Stimulated activated CD4-positive, alpha-beta T cell treated with anti-CD3 and anti-CD28 coated beads, Interleukin-1b, Interleukin-23, amount 100 ng/mL, for 4 hours (primary cell): Measurements from ENCODE around the gene TKTL1.

ENCODE experiments used
- DNase-seq, 2 donors: peaks; one replicate each; pipeline ENCODE4 v3.0.0-alpha.2; 2020; ENCODE audit warnings: low read depth in 2 of 2

The TKTL1 gene

DNA sequence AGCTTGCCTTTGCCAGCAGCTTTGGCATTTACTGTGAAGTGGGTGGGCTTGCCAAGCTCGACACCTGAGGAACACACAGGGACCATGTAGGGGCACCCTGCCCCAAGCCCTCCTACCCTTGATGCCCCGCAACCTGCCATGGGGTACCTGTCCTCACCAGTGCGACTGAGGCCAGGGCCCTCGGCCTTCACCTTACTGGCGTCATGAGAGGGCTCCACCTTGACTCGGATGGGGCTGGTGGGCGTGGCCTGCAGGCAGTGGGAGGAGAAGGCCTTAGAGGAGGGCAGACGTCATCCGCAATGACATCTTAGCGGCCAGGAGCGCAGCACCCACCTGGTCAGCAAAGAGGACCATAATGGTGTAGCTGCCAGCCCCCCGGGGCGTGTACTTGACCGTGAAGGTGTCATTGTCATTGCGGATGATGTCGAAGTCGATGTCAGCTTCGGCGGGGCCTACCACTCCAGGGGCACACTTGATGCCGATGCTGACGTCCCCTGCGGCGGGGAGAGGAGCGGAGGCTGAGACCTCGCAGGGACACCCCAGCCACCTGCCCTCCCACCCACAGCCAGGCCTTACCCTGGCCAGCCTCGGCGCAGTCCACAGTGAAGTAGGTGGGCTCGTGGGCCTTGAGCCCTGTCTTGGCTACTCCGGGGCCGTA lies 66.6 kb downstream of the TKTL1 start:
- no peak for DNase-seq

DNA sequence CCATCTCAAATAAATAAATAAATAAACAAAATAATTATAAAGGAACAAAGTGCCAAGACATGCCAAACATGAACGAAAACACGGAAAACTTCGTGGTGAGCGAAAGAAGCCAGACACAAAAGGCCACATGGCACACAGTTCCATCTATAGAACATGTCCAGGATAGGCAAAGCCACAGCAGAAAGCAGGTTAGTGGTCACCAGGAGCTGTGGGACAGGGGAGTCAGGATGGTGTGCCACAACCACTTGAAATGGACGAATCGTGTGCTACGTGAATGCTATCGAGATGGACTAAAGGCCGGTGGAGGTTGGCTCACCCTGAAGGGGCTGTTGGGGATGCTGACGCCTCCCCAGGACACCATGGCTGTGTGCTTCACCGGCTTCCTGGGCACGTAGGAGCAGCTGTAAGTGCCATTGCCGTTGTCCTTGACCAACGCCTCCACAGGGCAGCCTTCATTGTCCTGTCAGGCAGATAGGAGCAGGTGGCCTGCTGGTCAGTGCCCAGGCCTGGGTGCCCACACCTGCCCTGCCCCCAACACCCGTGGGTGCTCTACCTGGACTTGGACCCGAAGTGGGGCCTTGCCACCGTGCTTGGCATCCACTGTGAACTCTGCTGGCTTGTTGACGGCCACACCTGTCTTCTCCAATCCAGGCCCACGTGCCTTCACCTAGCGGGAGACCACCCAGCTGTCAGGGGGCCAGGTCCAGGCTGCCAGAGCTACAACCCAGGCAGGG lies 68.3 kb downstream of the TKTL1 start:
- no peak for DNase-seq

DNA sequence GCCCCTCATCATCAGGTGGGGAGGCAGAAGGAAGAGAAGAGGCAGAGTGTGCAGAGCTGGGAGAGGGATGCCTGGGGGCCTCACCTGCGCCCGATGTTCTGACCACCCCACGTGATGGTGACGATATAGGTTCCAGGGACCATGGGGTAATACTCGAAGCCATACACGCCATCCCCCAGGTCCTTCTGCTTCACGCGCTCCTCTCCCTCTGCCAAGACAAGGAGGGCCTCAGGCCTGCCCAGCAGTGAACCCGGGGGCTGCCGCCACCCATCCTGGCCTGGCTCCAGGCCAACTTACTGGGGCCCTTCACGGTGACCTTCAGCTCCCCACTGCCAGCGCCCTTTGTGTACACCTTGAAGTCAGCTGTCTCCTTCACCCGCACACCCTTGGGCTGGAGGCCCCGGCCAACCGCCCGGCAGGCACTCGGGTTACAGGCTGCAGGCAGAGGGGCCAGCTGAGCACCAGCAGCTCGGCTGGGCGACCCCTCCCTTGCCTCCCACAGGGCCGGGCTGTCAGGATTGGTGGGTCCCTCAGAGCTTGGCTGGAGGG lies 69.5 kb downstream of the TKTL1 start:
- no peak for DNase-seq

DNA sequence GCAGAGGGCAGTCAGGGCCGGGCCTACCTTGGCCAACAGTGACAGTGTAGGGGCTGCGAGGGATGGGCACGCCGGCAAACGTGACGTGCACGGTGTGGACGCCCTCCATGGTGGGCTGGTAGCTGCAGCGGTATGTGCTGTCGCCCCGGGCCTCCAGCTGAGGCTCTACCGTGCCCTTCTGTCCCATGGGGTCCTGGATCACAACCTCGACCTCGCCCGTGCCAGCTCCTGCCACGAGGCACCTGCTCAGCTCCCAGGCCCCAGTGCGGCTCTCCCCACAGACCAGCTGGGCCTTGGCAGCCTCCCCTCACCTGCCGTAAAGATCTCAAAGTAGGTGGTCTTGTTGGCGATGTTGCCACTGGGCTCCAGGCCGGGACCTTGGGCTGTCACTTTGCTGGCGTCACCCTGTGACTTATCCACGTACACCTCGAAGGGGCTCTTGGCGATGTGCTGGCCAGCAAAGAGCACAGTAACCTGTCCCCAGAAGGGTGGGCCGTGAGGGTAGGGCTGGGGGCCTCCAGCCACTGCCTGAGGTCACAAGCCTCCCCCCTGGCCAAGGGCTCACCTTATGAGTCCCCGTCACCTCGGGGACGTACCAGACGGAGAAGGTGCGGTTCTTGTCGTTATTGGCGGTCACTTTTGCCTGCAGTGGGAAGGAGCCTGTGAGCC lies 70.5 kb downstream of the TKTL1 start:
- no peak for DNase-seq

DNA sequence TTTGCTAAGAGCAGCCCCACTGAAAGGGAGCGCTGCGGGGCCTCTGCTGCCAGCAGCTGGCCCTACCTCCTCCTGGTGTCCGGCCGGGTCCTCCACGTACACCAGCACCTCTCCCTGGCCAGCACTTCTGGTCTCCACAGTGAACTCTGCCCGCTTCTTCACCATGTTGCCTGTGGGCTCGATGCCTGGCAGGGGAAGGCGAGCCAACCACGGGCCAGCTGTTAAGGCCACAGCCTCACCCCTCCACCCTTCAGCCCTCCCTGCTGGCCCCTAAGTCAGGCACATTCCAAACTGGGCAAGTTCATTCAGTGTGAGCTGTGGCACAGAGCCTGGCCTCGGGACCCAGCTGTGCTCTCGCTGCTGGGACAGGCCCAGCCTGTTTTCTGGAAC lies 71.1 kb downstream of the TKTL1 start:
- DNase-seq: no peak

DNA sequence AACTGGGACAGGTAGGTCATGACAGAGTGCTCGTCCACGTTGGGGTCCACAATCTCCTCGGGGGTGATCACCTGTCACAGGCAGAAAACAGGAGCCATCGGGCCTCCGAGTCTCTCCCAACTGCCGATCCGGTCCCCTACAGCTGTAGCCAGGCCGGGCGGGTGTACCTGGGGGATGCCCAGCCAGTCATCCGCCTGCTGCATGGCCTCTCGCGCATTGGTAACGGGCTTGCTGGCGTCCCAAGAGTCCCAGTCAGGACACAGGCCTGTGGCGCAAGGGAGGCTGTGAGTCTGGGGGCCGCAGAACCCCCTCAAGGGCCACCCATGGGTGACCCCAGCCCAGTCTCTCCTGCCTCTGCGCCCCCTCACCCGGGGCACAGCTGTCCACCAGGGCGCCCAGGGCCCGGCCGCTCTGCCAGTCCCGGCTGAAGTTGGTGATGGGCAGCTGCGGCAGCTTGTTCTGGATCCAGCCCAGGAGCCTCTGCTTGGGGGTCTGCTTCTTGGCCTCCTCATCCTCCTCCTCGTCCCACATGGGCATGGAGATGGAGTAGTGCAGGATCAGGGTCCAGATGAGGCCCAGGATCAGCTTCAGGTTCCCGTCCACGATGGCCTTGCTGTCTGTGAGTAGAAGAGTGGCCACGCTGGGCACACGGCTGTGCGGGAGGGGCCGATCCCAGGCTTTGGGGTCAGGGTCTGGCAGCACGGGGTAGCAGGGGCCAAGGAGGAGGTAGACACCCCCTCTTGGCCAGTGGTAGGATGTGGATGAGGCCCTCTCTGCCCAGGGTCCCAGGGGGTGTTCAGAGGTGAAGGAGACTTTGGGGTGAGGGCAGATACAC lies 72.1 kb downstream of the TKTL1 start:
- no peak for DNase-seq

DNA sequence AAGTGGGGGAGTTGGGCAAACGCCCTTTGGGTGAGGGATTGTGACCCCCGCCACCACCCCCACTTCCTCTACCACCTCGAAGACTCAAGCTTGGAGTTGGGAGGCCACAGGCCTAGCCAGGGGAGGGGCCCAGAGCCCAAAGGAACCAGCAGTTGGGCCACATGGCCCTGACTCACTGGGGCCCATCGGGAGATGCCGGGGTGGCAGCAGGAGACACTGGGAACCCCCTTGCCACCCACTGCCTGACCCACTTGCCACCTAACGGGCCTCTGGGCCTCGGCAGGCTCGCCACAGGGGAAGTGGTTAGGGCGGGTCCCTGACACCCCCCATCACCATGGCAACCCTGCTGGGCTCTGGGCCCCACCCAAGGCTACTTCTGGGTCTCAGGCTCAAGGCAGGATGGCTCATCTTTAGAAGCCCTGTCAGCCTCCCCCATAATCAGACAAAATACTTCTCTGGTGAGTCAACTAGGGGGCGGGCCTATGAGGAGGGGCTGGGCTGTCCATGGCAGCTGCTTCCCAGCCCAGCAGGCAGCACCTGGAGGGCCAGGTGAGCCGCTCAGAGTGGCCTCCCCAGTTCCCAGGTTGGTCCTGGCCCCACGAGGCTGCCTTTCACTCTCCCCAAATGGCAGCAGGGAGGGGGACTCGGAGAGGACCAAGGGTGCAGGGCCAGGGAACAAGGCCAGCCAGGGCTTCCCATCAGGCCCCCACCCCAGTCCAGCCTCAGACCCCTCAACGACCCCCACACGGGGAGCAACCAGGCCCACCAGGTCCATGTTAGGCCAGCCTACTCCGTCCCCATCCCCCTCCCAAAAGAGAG lies 73.2 kb downstream of the TKTL1 start:
- peak; percentile 81 to 87 for DNase-seq

DNA sequence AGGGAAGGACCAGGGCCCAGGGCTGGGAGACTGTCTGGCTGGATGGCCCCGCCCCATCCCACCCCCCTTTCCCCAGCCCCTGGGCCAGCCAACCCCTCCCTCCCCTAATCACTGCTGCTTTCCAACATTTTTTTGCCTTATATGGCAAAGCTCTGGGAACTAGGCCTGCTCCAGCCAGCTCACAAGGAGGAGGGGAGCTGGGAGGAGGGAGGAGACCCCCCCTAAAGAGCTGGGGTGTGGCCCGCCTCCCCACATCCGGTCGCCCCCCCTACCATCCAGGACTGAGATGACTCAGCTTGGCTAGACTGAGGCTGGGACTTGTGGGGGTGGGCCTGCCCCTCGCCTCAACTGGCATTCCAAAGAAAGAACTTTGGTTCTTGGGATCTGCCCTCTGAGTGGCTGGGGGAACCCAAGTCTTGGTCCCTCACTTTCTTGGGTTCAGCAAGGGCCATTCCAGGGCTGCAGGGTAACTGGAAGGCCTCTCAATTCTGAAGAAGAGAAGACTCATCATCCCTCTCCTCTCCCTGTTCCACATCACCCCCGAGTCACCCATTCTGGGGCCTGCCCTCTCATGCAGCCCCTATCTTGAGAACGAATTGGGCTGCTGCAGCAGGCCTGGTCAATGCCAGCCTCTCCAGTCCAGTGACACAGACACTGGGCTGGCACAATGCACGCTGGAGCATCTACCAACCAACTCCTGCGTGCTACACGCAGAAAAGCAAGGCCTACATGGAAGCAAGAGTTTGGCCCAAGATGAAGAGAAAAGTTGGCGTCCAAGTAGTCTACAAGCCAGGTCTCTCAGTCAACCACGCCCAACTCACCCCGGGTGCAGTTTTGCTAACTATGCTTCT lies 74.1 kb downstream of the TKTL1 start:
- peak; percentile 51 to 60 for DNase-seq

DNA sequence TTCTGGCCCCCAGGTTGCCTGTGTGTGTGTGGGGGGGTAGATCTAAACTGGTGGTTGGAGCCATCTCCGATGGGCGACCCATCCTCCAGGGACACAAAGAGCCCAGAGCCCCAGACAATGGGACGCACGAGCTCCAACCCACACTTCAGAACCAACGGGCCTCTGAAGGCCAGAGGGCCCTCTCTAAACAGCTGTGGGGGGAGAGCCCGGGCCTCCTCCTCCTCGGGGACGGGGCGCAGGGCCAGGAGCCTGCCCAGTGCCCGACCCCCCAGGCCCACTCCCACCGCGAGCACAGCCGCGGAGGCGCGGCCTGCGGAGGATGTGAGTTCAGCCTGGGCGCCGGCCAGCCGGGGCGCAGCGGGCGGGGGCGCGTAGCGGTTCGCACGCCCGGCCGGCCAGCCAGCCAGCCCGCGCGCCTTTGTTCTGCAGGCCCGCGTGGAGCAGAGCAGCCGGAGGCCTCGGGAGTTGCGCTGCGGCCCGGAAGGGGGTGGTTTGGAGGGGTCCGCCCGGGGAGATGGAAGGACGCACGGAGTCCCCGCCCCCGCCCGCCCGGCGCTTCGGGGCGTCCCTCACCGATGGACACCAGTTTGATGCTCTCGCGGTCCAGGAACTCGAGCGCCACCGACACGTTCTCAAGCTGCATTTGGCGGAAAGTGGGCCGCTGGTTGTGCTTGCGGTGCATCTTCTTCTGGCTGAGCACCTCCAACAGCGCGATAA lies 74.9 kb downstream of the TKTL1 start:
- no peak for DNase-seq

DNA sequence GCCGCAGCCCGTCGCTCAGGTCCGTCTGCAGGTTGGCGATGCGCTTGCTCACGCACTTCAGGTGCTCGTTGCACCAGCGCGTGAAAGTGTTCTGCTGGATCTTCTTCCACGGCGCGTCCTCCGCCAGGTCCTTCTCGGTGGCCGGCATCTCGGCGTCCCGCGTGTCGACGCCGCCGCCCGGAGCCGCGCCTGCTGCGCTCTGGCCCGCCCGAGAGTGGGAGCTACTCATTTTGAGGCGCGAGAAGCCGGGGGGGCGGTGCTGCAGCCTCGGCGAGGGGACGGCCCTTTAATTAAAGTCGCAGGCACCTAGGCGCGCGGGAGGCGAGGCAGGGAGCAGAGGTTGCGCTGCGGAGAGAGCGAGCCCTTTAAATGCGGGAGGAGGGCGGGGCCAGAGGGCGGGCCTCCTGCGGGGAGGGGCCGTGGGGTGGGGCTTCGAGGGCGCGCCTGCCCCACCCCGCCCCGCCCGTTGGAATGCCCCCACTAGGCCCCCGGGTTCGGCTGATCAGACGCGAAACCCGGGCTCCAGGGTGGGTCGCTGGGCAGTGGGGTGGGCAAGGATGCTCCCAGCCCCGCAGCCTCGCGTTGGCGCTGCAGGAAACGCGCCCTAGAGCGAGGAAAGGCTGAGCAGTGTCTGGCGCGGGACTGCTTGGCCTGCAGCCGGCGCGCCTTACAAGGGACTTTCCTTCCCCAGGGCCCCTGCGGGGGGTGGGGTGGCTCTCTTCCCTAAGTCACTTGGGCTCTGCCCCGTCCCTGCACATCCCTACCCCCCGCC lies 75.6 kb downstream of the TKTL1 start:
- peak; percentile 82 to 85 for DNase-seq

DNA sequence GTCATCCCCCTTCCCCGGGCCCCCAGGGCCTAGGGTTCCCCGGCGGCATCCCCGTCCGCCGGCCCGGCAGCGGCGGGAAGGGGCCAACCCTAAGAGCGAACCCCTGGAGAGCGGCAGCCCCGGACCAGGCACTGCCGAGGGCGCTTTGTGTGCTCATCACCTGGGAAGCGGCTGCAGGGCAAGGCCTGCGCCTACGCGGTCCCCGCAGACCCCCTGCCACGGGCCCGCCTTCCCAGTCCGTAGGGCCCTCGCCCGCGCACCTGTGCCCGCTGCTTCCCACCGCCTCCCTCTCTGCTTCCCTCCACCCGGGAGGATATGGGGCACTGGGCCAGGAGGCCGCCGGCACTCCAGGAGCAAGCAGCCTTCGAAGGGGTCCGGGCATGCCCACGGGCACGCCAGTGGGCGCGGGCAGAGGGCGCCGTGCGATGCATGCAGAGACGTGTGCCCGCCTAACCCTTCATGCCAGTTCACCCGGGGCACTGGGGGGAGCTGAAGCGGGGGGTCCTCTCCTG lies 76.2 kb downstream of the TKTL1 start:
- DNase-seq: no peak

DNA sequence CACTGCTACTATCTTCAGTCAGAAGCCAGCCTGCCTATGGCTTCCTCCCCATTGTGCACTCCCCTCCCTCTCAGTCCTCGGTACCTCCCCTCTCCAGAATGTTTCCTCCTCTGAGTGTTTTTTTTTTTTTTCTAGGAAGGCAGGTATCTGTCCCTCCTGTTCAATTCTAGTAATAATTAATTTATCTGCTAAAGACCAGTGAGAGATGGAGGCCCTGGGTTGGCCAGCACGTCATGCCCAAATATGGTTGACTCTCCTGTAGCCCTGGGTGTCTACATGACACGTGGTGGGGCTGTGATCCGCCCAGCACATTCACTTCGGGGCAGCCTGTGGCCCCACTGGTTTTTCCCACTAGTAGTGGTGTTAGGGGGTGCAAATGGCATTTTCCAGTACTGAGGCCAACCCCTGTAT lies 77.0 kb downstream of the TKTL1 start:
- no peak for DNase-seq

DNA sequence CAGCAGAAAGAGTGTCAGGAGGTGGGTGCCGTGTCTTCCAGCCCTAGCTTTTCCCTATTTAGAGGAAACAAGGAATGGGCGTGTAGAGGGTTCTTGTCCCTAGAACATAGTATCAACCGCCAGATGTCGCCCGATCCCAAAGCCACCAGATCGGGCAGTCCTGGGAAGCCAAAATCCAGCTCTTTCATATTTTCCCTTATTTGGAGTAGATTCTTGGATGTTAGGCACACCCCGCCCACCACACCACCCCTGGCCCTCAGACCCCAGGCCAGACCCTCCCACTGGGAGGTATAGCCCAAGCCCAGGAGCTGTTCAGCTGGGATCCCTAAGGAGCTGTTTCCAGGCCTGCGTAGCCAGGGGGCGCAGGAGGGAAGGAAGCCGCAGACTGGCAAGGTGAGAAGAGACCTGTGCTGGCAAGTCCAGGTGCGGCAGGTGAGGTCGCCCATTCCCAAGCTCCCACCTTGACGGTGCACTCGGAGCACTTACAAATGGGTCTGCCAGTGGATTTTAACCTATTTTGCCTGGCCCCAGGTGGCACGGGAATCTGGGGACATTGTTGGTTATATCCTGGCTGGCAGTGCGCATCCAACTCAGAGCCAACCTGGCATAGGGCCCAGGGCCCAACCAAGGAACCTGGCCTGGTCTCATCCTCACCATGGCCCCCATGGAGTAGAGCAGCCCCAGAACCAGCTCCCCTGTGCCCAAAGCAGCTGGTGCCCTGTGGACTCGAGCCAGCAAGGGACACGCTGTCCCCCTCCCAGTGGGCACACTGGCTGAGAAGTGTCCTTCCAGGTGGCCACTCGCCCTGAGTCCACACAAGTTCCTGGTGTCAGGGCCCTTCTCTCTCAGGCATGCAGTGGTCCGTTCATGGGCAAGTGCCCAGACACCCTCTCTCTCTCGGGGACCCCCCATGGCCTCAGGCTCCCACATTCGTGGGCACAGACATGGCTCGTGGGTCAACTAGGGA lies 78.0 kb downstream of the TKTL1 start:
- DNase-seq: no peak

DNA sequence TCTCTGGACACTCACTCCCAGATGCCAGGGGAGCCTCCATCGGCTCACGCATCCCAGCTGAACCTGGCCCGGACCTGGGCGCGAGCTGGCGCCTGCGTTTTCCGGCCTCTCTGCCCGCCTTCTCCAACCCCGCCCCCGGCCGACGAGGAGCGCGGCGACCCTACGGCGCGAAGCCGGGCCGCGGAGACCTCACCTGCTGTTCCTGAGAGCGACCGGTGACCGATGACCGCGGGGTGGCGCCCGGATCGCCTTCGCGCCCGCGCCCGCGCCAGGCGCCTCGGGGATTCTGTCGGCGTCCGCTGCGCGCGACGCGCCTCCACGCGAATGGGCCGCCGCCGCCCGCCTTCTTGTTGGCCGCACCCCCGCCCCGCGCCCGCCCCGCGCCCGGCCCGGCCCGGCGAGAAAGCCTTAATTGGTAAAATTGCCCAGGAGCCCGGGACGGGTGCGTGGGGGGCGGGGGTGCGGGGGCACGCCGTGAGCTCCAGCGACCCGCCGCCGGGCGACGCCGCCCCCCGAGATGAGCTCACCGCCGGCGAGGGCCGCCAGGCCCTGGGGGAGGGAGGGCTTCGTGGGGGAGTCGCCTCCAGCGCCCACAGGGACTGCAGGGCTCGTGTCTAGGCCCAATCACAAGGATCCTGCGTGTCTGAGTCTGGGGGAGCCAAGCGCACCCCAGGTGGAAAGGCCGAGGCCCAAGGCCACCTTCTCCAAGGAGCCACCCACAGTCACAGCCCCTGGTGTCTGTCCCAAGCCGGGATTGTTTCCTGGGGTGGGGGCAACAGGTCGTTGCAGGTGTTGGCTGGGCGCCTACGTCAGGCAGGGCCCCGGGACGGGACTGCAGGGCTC lies 78.9 kb downstream of the TKTL1 start, which contains the start of gene FLNA:
Gene FLNA (minus strand): TSS at position 322 of the 843 bp plus-strand sequence. CDS start 3,389 bp downstream, outside the sequence.
- no peak for DNase-seq

DNA sequence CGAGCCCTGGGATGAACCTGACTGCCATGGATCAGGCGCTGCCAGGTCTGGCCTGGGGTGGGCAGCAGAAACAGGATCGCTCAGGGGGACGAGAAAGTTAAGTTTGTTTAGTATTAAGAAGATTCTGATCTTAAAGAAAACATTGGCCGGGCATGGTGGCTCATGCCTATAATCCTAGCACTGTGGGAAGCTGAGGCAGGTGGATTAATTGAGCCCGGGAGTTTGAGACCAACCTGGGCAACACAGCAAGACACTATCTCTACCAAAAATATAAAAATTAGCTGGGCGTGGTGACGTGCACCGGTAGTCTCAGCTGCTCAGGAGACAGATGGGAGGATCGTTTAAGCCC lies 79.5 kb downstream of the TKTL1 start:
- DNase-seq: no peak

DNA sequence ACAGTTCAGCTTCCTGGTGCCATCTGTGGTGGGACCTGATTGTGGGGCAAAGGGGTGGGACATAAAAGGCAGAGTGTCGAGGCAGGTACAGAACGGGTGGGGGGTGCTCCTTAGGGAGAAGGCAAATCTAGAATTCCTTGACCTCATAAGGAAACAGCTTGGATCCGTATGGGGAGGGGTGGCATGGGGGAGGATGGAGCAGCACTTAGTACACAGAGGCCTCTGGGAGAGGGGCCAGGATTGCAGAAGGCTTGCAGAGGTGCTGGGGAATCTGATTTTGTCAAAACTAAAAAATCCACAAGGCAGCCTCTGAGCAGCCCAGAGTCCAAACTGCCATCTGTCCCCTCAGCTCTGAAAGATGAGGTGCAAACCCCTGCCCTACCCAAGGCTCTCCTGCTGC lies 81.2 kb downstream of the TKTL1 start:
- no peak for DNase-seq
